GM12875 (cell line): ENCODE measurements around the gene ACOX2.
A peak's percentile ranks its signal among the peaks of the same experiment; 100 is the strongest.

Experiments
- H3K4me3 ChIP-seq: one replicate; pipeline ENCODE4 v1.5.1; 2011; ENCODE audit warnings: low read depth, low read length, control low read depth
- TF ChIP-seq, protein P1 (sequence below): IDR thresholded peaks from 2 replicates; pipeline ENCODE4 v1.5.1; 2011; ENCODE audit warnings: low read depth, mild to moderate bottlenecking, control low read depth, inconsistent platforms, low read length, moderate library complexity, borderline replicate concordance; ENCODE audit not compliant: insufficient read depth

Gene ACOX2

DNA sequence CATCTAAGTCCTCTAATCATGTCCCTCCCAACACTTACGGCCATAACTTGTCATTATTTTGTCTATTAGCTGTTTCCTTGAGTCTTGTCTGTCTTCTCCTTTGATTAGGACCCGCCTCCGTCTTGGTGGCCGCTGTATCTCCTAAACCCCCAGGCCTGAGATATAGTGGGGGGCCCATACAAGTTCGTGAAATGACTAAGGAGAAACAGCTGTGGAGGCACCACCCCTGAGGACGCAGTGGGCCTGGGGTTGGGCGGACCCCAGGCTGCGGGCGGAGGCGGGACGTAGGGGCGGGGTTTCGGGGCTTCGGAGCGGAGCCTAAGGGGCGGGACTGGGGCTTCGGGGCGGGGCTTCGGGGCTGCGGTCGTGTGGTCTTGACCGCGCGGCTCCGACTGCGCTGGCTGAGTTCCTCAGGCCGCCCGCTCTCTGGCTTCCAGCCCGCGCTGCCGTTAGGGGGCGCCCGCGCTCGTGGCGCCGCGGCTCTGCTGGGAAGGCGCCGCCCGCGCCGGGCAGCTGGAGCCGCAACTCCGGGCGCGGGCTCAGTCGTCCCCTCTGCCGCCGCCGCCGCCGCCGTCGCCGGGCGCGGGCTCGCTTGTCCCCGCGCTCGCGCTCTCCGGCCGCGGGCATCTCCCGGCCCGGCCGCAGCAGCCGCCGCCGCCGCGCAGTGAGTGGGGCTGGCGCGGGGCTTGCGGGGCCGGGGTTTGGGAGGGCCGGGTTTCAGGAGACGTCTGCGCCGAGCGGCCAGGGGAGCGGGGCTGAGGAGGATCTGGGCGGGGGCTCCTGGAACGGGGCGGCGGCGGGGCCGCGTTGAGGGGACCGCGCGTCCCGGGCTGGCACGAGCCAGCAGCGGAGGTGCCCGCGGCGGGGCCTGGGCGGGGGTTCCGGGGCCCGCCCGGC is 45.2 kb downstream of the ACOX2 start, which contains the start of gene KCTD6:
Gene KCTD6 (plus strand): TSS at position 591 of the 897 bp plus-strand sequence. CDS start 6,660 bp downstream, outside the sequence.
- peak within 1 kb of the TSS; percentile 54 for H3K4me3 ChIP-seq
- TF ChIP-seq, protein P1, sequence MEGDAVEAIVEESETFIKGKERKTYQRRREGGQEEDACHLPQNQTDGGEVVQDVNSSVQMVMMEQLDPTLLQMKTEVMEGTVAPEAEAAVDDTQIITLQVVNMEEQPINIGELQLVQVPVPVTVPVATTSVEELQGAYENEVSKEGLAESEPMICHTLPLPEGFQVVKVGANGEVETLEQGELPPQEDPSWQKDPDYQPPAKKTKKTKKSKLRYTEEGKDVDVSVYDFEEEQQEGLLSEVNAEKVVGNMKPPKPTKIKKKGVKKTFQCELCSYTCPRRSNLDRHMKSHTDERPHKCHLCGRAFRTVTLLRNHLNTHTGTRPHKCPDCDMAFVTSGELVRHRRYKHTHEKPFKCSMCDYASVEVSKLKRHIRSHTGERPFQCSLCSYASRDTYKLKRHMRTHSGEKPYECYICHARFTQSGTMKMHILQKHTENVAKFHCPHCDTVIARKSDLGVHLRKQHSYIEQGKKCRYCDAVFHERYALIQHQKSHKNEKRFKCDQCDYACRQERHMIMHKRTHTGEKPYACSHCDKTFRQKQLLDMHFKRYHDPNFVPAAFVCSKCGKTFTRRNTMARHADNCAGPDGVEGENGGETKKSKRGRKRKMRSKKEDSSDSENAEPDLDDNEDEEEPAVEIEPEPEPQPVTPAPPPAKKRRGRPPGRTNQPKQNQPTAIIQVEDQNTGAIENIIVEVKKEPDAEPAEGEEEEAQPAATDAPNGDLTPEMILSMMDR: peak; percentile 92

DNA sequence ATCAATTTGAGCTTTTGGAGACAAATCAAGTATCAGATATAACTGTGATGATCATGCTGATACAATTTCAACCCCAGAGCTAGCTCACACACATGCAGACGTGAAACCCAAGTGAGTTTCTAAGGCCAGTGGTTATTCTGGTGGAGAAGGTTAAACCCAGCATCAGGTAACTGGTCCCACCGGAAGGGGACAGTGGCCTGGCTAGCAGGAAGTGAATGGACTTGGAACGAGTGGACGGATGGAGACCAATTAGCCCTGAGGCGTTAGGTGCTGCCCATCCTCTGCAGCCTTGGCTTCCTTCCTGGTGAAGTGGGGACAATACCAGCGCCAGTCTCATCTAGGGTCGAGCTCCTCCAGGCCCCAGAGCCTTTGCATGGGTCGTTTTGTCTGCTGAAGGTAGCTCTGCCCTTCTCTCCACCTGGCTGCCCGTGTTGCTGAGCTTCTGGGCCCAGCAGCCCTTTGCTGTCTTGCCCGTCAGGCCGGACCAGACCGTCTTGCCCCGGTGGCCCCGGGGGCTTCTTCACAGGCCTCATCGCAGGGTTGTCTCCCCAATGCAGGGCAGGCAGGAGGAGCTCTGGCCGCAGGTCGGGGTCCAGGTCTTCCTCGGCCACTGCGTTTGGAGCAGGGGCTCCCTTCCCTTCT is 46.0 kb downstream of the ACOX2 start:
- no peak overlapping the region for H3K4me3 ChIP-seq
- TF ChIP-seq, protein P1: no peak

DNA sequence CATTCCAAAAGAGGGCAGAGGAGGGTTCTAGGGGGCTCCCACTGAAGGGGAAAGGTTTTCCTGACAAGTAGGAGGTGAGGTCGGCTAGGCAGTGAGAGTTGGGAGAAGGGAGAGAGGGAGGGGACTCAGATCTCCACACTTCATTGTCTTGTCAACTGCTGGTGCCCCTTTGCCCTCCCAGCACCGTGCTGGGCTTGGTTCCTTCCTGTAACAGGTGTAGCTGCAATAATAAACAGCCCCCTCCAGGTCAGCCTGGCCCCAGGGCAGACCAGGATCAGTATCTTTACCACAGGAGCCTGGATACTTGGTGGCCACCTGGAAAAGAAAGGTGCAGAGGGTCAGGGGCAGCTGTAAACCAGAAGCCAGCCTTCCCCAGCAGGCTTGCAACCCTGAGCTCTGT is 48.0 kb downstream of the ACOX2 start:
- no peak overlapping the region for H3K4me3 ChIP-seq
- TF ChIP-seq, protein P1: no peak

DNA sequence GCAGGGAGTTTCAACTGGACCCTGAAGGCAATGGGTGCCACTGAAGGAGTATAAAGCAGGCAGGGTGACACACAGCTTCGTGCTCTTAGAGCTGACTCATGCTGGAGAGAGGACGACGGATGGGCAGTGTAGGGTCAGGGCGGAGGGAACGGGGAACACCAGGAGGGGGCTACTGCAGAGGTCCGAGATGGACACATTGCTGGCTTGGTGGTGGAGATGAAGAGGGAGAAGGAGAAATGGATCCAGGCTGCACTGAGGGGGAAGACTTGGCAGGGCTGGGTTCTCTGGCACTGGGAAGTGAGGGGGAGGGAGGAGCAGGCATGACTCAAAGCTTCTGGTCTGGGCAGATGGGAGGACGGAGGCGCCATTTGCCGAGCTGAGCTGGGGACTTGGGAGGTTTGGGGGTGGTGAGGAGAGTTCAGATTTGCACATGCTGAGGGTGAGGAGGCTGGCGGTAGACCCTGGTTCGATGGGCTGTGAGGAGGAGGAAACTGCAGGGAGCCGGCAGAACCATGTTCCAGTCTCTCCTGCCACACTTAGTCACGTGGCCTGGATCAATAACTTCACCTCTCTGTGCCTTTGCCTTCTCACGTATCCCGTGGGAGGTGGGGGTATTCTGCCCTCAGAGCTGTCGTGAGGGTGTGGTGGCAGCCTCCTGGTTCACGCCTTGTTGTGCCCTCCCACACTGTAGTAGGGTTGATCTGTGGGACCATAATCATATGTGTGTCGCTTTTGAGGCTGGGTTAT is 49.7 kb downstream of the ACOX2 start:
- TF ChIP-seq, protein P1: no peak
- no peak overlapping the region for H3K4me3 ChIP-seq

DNA sequence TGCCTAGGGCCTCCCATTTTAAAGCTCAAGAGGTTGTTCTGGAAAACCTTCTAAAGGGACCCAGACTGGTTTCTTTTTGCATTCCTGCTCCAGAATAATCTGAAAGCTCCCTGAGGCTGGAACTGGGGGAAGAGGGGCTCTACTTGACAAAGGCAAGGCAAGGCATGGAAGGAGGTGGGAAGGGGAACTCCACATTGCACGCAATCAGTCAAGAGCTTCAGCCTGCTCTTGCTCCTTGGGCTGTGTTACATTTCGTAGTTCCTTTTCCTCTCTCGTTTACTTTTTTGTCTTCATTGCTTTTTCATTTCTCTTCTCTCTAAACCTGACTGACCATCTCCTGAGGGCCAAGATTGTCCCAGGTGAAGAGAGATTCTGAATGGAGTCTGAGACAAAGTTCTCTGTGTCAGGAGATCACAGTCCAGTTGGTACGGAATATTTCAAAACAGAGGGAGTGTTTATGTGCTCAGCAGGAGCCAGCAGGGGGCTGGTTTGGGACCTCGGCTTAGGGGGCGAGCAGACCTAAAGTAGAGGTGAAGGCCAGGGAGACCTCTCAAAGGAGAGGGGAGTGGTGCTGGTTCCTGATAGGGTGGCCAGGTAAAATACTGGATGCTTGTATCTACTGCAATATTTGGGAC is 51.1 kb downstream of the ACOX2 start:
- H3K4me3 ChIP-seq: no peak overlapping the region
- TF ChIP-seq, protein P1: no peak

DNA sequence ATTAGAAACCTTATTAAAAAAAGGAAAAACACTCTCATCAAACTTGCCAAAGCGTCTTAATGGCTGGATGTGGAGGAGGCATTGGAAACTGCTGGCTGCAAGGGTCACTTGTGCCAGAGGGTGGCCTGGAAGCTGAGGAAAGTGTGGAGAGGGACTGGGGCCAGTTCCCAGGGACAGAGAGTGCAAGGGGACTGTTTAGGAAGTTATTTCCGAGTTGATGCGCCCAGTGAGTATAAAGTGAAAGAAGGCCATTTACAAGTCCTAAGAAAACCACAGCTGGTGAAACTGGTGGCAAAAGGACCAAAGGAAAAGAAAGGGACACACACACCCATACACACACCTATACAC is 52.3 kb downstream of the ACOX2 start:
- H3K4me3 ChIP-seq: no peak overlapping the region
- TF ChIP-seq, protein P1: no peak
